Urinary bladder (tissue), 4 donors: ENCODE results near the gene GPR160. TPM values are rescaled to one million over a fixed set of nuclear protein-coding genes. Genes with fewer than 3 reads are reported as not detected.
"Not testable (repeated sequence)": the region's sequence is repeated elsewhere in the genome, so short reads cannot be mapped to it uniquely, and the experiment has no call there.

Experiments used
- DNase-seq: peaks from one replicate; pipeline ENCODE4 v3.0.0-alpha.2; 2015; ENCODE audit errors: extremely low spot score
- H3K27ac ChIP-seq: one replicate; pipeline ENCODE4 v1.5.1; 2013; ENCODE audit warnings: low read depth, mild to moderate bottlenecking, moderate library complexity
- H3K36me3 ChIP-seq: one replicate; pipeline ENCODE4 v1.6.1; 2013; ENCODE audit warnings: mild to moderate bottlenecking, moderate library complexity; ENCODE audit not compliant: insufficient read depth
- H3K4me1 ChIP-seq: one replicate; pipeline ENCODE4 v1.6.1; 2013; ENCODE audit warnings: mild to moderate bottlenecking, moderate library complexity; ENCODE audit not compliant: insufficient read depth
- H3K4me3 ChIP-seq: one replicate; pipeline ENCODE4 v1.5.1; 2013; ENCODE audit warnings: low read depth, low read length
- WGBS: extraction: QIAGEN DNeasy Blood & Tissue Kit; methylation state at CpG from one replicate; pipeline ENCODE4 v1.1.7; 2013; 5-methylcytosine and 5-hydroxymethylcytosine counted together
- polyA plus RNA-seq: library from polyadenylated mRNA; stranded (reverse); fragments of 200-250 nt; gene quantifications from one replicate; pipeline ENCODE4 v1.2.3, GENCODE V29; 2013
- total RNA-seq: library from RNA; depleted of rRNA; stranded (reverse); fragments of >200 nt; gene quantifications from one replicate; pipeline ENCODE4 v1.2.3, GENCODE V29; 2014
- donor health status: healthy with polysubstance abuse.
- donor health status: healthy.

GPR160 gene
- total and polyA plus RNA-seq, 2 donors: 4.0 to 25.9 TPM

- no peak for DNase-seq
- Histone ChIP-seq H3K4me1 (no peaks in the 10 kb centered on the region), H3K4me3 (no peak overlapping the region), H3K36me3 (peaks cover 2% of the 10 kb centered on the region), H3K27ac (no peak overlapping the region)
Measured at GRCh38 chr3:170090601-170090981, 52.8 kb downstream of the GPR160 start.

- no peak for DNase-seq
- Histone ChIP-seq H3K4me1 (no peaks in the 10 kb centered on the region), H3K27ac (no peak overlapping the region), H3K36me3 (peaks cover 2% of the 10 kb centered on the region), H3K4me3 (no peak overlapping the region)
- 95% methylated on average over 3 of the region's 3 CpGs for WGBS
Measured at GRCh38 chr3:170092907-170093306, 55.1 kb downstream of the GPR160 start.

- Histone ChIP-seq H3K4me3 (no peak overlapping the region), H3K4me1 (no peaks in the 10 kb centered on the region), H3K27ac (no peak overlapping the region), H3K36me3 (peaks cover 6% of the 10 kb centered on the region)
- no peak for DNase-seq
- WGBS: 71% methylated on average over 4 of the region's 4 CpGs
Measured at GRCh38 chr3:170095771-170096170, 58.0 kb downstream of the GPR160 start.

DNA sequence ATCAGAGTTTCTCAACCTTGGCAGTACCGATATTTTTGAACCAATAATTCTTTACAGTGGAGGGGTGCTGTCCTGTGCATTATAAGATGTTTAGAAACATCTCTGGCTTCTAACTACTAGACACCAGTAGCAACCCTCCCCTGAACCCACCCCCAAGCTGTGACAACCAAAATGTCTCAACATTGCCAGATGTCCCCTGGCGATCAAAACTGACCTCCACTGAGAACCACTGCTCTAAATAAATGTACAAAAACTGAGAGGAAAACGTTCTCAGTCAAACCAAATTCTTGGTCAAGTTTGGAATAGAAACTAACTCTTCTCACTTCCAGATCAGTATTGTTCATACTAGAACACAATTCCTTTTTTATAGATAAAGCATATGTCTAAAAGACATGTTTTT lies 58.5 kb downstream of the GPR160 start:
- H3K4me3 ChIP-seq: no peak overlapping the region
- H3K4me1 ChIP-seq: no peaks in the 10 kb centered on the region
- no peak overlapping the region for H3K27ac ChIP-seq
- DNase-seq: no peak
- H3K36me3 ChIP-seq: peaks cover 6% of the 10 kb centered on the region
- 85% methylated on average over 3 of the region's 3 CpGs for WGBS

DNA sequence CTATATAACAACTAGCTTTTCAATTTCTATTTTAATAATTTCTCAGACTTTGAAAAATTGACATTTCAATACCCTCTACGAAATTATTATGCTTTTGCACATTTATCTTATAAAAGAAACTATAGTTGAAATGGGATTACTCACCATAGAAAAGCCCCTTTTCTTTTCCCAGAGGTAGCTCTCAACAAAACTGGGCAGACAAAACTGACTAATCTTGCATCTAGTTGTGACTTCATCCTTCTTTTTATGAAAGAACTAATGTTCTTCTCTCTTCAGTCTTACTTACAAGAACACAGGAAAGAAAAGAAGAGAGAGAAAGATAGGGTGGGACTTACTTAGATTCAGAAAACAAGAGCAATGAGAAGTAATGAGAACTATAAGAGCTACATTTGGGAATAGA lies 61.0 kb downstream of the GPR160 start:
- Histone ChIP-seq H3K4me1 (no peaks in the 10 kb centered on the region), H3K36me3 (peaks cover 6% of the 10 kb centered on the region), H3K27ac (no peak overlapping the region), H3K4me3 (no peak overlapping the region)
- DNase-seq: no peak
- 87% methylated on average over 1 of the region's 1 CpG for WGBS

DNA sequence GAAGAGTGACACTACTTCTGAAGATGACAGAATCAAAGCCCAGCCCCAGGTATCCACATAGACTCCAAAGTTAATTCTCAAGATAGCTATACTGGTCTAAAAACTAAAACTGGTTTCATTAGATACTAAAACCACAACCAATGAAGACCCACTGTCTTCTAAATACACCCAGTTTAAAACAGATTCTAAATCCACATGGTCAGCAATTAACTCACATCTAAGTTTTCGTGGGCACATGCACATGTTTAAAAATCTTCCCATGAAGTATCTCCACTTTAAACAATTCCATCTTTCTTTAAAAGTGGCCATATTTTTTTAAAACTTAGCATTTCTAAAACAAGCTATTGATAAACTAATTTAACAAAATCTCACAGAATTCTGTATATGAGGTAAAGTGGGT lies 63.1 kb downstream of the GPR160 start:
- no peaks in the 10 kb centered on the region for H3K4me1 ChIP-seq
- no peak for DNase-seq
- 93% methylated on average over 1 of the region's 1 CpG for WGBS
- peaks cover 6% of the 10 kb centered on the region for H3K36me3 ChIP-seq
- no peak overlapping the region for H3K4me3 ChIP-seq
- no peak overlapping the region for H3K27ac ChIP-seq

DNA sequence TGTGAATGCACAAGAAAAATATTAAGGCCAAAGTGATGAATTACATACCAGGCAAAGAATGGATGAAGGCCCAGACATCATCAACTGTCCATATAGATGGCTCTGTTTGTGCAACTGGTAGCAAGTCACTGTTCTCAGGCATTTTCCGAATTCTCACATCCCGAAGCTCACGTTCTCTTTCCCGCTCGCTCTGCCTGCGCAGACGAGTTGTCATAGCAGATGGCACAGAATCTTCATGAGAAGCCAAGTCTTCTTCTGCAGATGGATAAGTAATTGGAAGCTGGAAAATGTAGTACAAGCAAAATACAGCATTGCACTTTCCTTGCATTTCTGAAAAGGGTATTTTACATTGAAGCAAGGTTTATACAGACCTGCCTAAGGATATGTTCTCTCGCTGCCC lies 64.6 kb downstream of the GPR160 start:
- DNase-seq: no peak
- Histone ChIP-seq H3K4me3 (no peak overlapping the region), H3K27ac (no peak overlapping the region), H3K36me3 (peaks cover 4% of the 10 kb centered on the region), H3K4me1 (no peaks in the 10 kb centered on the region)
- WGBS: 96% methylated on average over 8 of the region's 8 CpGs

DNA sequence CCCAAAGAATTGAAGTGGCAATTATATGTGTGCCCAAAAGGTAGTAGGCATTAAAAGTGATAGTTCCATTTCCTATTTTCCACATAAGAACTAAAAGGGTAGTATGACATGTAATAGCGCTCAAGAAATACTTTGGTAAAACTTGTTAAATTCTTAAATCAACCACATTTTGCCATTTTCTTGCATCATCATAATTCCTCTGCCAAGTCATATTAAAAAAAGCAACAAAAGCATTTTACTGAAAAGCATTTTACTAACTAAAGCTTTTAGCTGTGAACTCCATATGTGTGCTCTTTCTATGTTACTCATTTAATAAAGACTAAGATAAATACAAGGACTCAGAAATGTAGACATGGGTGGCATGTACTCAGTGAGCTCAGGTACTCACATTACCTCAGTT lies 70.1 kb downstream of the GPR160 start:
- no peak overlapping the region for H3K27ac ChIP-seq
- H3K4me3 ChIP-seq: no peak overlapping the region
- no peaks in the 10 kb centered on the region for H3K4me1 ChIP-seq
- WGBS: 96% methylated on average over 1 of the region's 1 CpG
- DNase-seq: no peak
- H3K36me3 ChIP-seq: no peaks in the 10 kb centered on the region

- peaks cover 1% of the 10 kb centered on the region for H3K36me3 ChIP-seq
Measured at GRCh38 chr3:170108955-170109354, 71.2 kb downstream of the GPR160 start.

DNA sequence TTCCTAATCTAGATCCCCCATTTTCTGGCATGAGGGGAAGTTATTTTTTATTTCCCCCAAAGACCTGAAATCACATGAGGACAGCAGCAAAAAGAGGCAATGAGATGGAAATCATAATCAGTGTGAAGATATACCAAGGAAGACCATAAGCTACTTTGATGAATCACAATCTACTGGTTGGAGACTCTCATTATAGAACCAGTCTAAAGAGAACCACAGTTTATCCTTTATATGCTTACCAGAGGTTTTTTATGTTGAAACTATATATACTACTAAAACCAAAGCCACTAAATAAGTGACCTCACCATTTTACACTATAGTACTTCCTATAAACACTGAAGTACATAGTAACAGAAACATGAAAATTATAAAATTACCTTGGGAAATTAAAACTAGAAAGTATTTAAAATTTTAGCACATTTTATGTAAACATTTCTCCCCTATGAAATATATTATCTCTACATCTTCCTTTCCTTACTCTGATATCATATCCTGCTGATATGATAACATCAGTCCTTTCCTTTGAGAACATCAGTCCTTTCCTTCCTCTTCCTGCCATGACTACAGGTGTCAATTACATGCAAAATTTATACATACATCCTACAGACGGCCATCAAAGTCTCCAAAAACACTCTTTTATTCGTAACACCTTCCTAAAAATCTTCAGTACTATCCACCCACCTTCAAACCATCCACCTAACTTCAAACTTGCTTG lies 71.9 kb downstream of the GPR160 start:
- no peak overlapping the region for H3K27ac ChIP-seq
- no peak overlapping the region for H3K4me3 ChIP-seq
- peaks cover 1% of the 10 kb centered on the region for H3K36me3 ChIP-seq
- no peaks in the 10 kb centered on the region for H3K4me1 ChIP-seq
- 93% methylated on average over 2 of the region's 2 CpGs for WGBS
- no peak for DNase-seq

More at GRCh38 chr3:170108955-170109354, 71.2 kb downstream of the GPR160 start:
- DNase-seq: no peak
- Histone ChIP-seq H3K4me1 (no peaks in the 10 kb centered on the region), H3K27ac (no peak overlapping the region), H3K4me3 (no peak overlapping the region)
- 83% methylated on average over 3 of the region's 3 CpGs for WGBS

- H3K4me1 ChIP-seq: no peaks in the 10 kb centered on the region
- H3K27ac ChIP-seq: no peak overlapping the region
- 89% methylated on average over 9 of the region's 9 CpGs for WGBS
- no peak for DNase-seq
- peaks cover 1% of the 10 kb centered on the region for H3K36me3 ChIP-seq
- no peak overlapping the region for H3K4me3 ChIP-seq
Measured at GRCh38 chr3:170111147-170111771, 73.5 kb downstream of the GPR160 start.

- not testable (repeated sequence) for H3K4me3 ChIP-seq, H3K27ac ChIP-seq, H3K4me1 ChIP-seq, DNase-seq, H3K36me3 ChIP-seq
- 96% methylated on average over 8 of the region's 8 CpGs for WGBS
Measured at GRCh38 chr3:170114165-170114564, 76.4 kb downstream of the GPR160 start.

- no peak for DNase-seq
- H3K36me3 ChIP-seq: peaks cover 4% of the 10 kb centered on the region
- H3K4me3 ChIP-seq: no peak overlapping the region
- H3K27ac ChIP-seq: no peak overlapping the region
- H3K4me1 ChIP-seq: no peaks in the 10 kb centered on the region
Measured at GRCh38 chr3:170117134-170117533, 79.3 kb downstream of the GPR160 start.

GRCh38 chr3:170128259-170128976 lies 90.6 kb downstream of the GPR160 start:
- Histone ChIP-seq H3K27ac (no peak overlapping the region), H3K4me3 (no peak overlapping the region), H3K36me3 (peaks cover 5% of the 10 kb centered on the region), H3K4me1 (no peaks in the 10 kb centered on the region)
- 72% methylated on average over 4 of the region's 4 CpGs for WGBS
- DNase-seq: no peak
